GM18505 (cell line): Measurements from ENCODE around the gene CAVIN2.
A peak's percentile ranks its signal among the peaks of the same experiment; 100 is the strongest.

Source experiments
- ATAC-seq: cut with Tn5 transposase; IDR thresholded peaks from one replicate; pipeline ENCODE4 v1.9.1; 2021; ENCODE audit not compliant: unreplicated experiment
- POLR2A ChIP-seq: IDR thresholded peaks from 4 replicates; pipeline ENCODE4 v1.6.1; 2011; ENCODE audit warnings: borderline replicate concordance; ENCODE audit not compliant: insufficient read depth, insufficient read length; ENCODE audit errors: extremely low read depth

The CAVIN2 gene

DNA sequence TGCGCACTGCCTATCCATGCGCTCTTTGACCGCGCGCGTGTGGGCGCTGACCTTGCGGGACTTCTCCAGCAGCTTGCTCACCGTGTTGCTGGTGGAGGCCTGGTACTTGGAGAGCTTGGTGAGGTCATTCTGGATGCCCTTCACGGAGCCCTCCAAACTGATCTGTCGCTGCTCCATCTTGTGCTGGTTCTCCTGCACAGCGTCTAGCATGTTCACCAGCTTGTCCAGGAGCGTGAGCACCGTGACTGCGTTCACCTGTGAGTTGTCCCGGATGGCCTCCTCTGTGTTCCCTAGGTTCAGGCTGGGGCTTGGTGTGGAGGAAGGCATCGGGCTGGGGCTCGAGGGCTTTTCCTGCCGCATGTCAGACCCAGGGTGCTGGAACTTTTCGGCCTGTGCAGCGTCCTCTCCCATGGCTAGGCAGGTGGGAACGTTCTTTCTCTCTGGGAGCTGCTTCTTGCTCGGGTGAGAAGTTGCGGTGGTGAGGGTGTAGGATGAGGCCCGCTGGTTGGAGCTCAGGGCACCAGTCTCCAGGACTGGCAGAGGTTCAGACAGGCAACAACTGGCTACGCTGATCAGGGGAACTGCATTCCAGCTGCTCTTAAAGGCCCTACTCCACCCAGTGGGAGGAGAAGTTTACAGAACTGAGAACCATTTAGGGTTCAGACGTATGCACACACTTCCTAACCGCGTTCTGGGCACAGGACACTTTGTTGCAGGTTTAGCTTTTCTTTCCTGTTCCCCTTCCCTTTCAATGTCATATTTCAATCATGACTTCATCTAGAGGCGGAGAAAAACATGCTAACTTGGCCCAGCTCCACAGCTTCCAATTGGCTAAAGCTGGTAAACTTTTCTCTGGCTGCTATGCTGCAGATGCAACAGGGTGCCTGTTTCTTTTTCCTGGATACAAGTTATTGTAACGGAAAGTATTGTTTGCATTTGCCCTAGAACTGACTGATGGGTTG lies at the start of gene CAVIN2:
Gene CAVIN2, minus strand, starts transcription at position 574 of the 962 bp plus-strand sequence. Its CDS starts 163 bp downstream, at position 411.
- TF ChIP-seq POLR2A, result no peak
- peak; percentile 50 for ATAC-seq

- TF ChIP-seq POLR2A, result no peak
- ATAC-seq, result no peak
Observed at GRCh38 chr2:191895743-191896142, 48.9 kb upstream of the CAVIN2 start.

DNA sequence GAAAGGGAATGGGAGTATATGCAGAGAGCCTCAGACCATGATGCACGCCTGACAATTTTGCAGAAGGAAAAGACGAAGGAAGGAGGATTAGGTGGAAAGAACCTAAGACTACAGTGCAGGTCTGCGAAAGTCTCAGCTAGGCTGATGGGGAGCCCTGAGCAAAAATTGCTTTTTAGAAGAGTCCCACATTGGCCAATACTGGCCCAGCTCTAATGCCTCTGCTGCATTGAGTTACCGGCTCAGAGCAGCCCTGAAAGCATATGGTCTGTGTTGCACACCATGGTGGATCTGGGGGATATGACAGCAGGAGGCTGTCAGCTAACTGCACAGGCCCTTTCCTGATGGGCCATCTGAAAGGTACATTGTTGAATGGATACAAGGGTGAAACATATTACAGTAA lies 48.3 kb upstream of the CAVIN2 start:
- TF ChIP-seq POLR2A, result no peak
- ATAC-seq, result no peak

DNA sequence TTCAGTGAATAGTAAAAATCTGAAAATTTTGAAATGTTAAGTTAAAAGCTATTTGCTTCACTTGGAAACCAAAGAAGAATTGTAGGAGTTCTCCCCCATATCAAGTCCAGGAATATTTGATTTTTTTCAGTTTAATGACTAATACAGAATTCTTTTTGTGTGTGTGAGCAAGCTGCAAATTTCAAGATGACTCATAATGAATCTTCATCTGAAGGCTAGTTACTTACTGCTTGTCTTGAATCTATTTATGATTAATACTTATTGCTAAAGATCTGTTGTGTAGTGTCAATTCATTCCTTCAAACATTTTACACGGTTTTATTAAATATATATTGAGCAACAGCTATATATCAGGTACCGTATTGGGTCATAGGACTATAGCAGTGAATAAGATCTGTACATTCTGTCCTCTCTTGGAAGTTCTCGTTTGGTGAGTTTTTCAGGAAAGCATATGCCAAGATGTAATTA lies 47.8 kb upstream of the CAVIN2 start:
- TF ChIP-seq POLR2A, result no peak
- ATAC-seq, result no peak

DNA sequence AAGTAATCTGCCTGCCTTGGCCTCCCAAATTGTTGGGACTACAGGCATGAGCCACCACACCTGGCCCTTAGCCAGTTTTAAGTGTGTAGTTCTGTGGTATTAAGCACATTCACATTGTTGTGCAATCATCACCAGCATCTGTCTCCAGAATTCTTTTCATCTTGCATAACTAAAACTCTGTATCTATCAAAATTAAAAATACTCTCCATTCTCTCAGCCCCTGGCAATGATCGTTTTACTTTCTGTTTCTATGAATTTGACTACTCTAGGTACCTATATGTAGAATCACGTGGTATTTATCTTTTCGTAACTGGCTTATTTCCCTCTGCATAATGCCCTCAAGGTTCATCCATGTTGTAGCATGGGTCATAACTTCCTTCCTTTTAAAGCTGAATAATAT lies 45.5 kb upstream of the CAVIN2 start:
- no peak for ATAC-seq
- no peak for TF ChIP-seq POLR2A

DNA sequence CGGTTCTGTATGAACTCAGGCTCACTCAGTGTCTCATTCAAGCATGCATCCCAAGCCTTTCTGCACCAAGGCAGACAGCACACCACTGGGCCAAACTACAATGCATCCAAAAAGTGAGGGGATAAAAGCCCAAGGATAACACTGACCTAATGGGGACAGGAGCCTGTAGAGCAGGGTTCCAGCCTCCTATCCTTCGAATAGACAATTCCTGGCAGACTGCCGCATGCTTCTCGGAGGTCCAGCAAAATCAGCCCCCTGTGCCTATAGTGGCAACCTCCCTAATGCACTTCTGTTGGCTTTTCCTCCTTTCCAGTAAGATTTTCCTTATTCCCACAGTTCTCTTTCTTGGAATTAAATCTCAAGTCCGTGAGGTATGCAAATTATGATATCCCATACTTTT lies 44.8 kb upstream of the CAVIN2 start:
- no peak for ATAC-seq
- TF ChIP-seq POLR2A, result no peak

- TF ChIP-seq POLR2A, result no peak
- no peak for ATAC-seq
Observed at GRCh38 chr2:191889931-191890330, 43.0 kb upstream of the CAVIN2 start.

DNA sequence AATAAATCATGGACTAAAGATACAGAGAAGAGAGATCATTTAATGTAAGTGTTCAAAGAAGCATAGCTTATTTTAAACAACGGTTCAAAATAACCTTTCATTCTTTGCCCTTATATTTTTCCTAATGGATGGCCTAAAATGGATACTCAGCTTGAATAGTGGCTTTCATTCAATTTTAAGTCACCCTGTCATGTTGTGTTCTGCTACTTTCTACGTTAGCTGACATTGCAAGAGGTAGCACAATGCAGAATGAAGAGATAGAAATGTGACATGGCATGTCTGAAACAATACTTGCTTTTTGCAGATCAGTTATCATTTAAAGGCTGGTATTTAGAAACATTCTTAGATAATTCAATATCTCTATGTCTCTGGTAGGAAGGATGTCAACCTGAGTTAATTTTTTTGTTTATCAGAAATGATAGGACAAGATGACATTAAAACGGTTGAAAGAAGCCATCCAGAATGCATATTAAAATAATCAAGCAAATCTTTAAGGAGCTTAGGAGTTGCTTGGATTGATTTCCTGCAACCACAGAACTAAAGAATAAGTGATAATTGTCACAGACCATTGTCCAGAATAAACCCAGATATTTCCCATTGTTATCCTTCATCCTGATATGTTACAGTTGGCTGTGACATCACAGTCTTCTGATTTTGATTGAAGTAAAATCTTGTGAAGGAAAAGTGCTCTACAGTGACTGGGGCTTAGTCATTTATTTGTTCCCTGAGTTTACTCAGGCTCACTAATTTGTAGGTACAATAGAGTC lies 41.7 kb upstream of the CAVIN2 start:
- TF ChIP-seq POLR2A, result no peak
- no peak for ATAC-seq

DNA sequence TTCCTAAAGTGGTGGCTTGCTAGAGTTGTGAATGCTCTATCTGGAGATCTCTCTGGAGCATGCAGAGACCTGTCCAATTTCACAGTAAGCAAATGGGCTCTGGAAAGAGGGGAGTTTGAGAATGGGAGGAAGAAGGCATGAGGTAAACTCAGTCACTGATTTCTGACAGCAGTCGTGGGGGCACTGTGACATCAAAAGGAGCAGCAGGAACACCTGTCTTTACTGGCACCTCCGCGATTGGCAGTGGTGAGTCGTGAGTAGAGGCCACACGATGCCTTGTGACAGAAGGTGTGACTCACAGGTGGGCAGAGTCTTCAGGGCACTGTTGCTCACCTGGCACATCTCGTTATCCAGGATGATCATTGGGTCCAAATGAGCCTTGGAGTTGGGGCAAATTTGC lies 38.8 kb upstream of the CAVIN2 start:
- TF ChIP-seq POLR2A, result no peak

DNA sequence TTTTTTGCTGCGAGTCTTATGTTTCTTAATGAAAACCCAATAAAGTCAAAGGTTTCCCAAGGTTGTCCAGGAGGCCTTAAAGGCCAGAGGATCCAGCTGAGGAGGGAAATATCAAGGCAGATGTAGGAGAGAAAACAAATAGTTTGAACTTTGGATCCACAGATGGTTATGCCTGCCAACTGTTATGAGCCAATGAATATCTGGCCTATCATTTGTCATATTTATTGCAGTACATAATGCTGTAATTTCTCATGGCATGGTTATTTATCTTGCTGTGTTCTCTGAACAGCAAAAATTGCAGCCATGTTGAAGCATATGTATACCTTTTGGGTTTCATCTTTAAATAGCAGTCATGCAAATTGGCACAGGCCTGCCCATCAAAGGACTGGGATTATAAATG lies 38.2 kb upstream of the CAVIN2 start:
- no peak for ATAC-seq
- TF ChIP-seq POLR2A, result no peak

More for the DNA sequence above, 38.8 kb upstream of the CAVIN2 start:
- ATAC-seq, result no peak

DNA sequence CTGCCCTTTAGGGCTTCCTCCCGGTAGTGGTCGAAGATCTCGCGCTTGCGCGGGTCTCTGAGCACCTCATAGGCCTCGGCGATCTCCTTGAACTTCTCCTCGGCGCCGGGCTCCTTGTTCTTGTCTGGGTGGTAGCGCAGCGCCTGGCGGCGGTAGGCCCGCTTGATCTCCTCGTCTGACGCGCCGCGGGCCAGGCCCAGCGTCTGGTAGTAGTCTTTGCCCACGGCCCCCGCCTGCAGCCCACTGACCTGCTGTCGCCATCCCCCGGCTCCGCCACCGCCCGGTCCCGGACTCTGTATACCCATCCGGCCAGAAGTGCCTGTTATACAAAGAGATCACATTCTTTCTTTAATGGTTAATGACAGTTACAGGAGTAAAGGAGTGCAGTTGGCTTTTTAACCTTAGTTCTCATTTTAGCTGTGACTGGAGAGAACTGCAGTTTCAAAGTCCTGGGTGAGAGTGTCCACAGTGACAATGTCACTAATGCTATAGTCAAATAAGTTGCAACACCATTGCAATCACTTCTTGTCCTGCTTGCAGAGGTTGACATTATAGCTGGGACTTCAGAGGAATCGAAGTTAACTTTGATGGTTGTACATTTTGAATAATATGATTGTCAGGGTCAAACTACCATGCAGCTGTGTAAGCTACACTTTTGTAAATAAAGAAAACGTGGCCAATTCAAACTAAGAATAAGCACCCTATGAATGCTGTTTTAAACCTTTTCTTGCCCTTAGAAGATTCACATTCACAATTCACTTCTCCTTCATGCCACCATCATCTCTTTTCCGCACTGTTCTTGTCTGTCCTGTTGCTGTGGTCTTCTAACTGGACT lies 35.3 kb upstream of the CAVIN2 start:
- ATAC-seq, result no peak
- no peak for TF ChIP-seq POLR2A

DNA sequence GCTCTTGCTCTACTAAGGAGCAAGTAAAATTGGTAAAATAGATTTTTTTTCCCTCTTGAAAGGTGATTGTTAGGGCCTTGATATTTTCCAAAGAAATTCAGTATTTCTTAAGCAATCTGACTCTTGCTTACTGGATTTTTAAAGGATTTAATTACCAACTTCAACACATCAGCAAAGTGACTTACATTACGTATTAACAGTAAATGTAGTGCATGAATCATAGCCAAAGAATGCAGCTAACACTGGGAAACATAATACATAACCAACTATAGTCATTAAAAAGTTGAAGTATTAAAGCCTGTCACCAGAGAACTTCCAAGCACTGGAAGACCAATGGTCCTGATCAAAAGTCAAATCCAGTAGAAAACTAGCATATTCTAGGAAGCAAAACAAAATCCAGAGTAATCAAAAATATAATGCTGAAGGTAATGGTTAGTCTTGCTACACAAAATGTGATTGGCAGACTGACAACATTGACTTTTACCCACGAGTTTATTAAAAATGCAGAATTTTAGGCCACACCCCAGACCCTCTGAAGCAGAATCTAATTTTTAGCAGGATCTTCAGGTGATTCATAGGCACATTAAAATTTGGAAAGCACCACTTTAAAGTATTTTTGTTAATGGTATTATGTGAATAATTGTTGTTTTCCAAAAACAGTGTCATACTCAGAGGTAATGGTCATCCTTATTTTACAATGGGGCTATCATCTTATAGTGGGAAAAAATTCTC lies 31.8 kb upstream of the CAVIN2 start:
- TF ChIP-seq POLR2A, result no peak
- ATAC-seq, result no peak
